Progenitor cell of endocrine pancreas (in vitro differentiated cells): ENCODE results near the gene UCKL1. TPM values are rescaled to one million over a fixed set of nuclear protein-coding genes. Genes with fewer than 3 reads are reported as not detected.
A peak's percentile ranks its signal among the peaks of the same experiment; 100 is the strongest.

ENCODE experiments used
- DNase-seq: peaks from one replicate; pipeline ENCODE4 v3.0.0; 2021; ENCODE audit warnings: low spot score; ENCODE audit not compliant: unreplicated experiment
- H3K27ac Mint-ChIP-seq: 2 replicates; pipeline ENCODE4 v1.8.0; 2021; ENCODE audit warnings: mild to moderate bottlenecking, moderate library complexity, mixed read lengths
- H3K27me3 Mint-ChIP-seq: 2 replicates; pipeline ENCODE4 v1.8.0; 2021; ENCODE audit warnings: mixed read lengths
- H3K36me3 Mint-ChIP-seq: 2 replicates; pipeline ENCODE4 v1.8.0; 2022; ENCODE audit warnings: mixed read lengths; ENCODE audit not compliant: insufficient read depth
- H3K4me1 Mint-ChIP-seq: 2 replicates; pipeline ENCODE4 v1.8.0; 2021; ENCODE audit warnings: low read depth, mixed read lengths
- H3K4me3 Mint-ChIP-seq: 2 replicates; pipeline ENCODE4 v1.8.0; 2021; ENCODE audit warnings: low read depth, mild to moderate bottlenecking, moderate library complexity, mixed read lengths
- H3K9me3 Mint-ChIP-seq: 2 replicates; pipeline ENCODE4 v1.8.0; 2021; ENCODE audit warnings: low read depth, mixed read lengths
- total RNA-seq: library from RNA; stranded (reverse); gene quantifications from 2 replicates; pipeline ENCODE4 v1.2.1, GENCODE V29; 2021
- TF ChIP-seq, protein P1 (sequence below): fragments of 200-600 bp; sonication (generic); IDR thresholded peaks from one replicate; pipeline ENCODE4 v1.5.0; 2021; ENCODE audit warnings: antibody characterized with exemption, mild to moderate bottlenecking; ENCODE audit not compliant: unreplicated experiment

The UCKL1 gene
- total RNA-seq, 1 donor from 2014 or later, result 79.2 TPM

DNA sequence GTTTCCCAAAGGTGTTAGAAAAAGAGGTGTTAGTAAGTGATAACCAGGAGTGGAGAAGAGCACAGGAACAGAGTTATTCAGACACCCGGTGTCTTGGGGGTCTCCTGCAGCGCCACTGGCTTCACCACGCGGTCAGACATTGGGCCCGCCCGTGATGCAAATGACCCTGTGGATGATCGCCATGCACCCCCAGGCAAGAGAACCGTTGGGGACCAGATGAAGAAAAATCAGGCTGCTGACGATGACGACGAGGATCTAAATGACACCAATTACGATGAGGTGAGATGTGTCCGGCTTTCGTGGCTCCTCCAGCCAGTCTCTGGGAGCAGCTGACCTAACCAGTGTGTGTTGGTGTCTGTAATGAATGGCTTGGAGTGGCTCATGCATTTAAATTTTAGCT is 26.7 kb upstream of the UCKL1 start:
- H3K4me1 Mint-ChIP-seq, result peaks cover 24% of the 10 kb centered on the region
- H3K9me3 Mint-ChIP-seq, result no peaks in the 10 kb centered on the region
- H3K4me3 Mint-ChIP-seq, result peak overlapping the region; percentile 91
- no peak for DNase-seq
- H3K27me3 Mint-ChIP-seq, result no peaks in the 10 kb centered on the region
- H3K27ac Mint-ChIP-seq, result peak overlapping the region; percentile 56
- peaks cover 18% of the 10 kb centered on the region for H3K36me3 Mint-ChIP-seq
- TF ChIP-seq, protein P1, sequence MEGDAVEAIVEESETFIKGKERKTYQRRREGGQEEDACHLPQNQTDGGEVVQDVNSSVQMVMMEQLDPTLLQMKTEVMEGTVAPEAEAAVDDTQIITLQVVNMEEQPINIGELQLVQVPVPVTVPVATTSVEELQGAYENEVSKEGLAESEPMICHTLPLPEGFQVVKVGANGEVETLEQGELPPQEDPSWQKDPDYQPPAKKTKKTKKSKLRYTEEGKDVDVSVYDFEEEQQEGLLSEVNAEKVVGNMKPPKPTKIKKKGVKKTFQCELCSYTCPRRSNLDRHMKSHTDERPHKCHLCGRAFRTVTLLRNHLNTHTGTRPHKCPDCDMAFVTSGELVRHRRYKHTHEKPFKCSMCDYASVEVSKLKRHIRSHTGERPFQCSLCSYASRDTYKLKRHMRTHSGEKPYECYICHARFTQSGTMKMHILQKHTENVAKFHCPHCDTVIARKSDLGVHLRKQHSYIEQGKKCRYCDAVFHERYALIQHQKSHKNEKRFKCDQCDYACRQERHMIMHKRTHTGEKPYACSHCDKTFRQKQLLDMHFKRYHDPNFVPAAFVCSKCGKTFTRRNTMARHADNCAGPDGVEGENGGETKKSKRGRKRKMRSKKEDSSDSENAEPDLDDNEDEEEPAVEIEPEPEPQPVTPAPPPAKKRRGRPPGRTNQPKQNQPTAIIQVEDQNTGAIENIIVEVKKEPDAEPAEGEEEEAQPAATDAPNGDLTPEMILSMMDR, result no peak

DNA sequence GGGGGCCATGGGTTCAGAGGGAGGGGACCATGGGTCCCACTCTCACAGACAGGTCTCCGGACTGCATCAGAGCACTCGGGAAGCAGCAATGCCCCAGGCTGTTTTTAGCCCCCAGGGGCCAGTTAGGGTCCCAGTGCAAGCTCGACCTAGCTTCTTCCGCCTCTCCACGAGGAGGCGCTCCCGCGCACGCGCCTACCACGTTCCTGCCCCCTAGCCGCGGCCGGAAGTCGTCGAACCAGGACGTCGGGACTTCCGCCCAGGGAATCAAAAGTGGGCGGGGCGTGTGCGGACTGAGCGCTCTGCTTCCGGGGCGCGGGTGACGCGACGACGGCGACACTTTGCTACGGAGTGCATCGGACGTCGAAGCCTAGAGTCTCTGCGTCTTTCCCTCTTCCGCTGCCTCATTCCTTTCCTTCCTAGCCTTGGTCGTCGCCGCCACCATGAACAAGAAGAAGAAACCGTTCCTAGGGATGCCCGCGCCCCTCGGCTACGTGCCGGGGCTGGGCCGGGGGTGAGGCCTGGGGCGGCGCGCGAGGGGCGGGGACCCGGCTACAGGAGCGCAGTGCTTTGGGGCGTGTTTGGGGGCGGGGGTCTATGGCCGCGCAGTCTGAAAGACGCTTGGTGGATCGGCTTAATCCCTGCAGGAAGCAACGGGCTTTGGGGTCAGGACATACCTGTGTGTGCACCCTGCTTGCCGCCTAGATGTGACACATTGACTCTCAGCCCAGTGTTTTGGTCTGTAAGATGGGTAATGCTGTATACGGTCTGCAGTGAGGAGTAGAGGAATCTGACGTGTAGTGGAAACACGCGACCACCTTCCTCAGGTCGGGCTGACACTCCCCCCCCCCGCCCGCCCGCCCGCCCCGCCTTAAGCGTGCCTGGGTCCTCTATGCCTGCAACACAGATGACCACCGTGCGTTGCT is 24.9 kb upstream of the UCKL1 start, which contains the start of gene PRPF6:
Gene PRPF6, plus strand, starts transcription at position 327 of the 923 bp plus-strand sequence. Its CDS starts 114 bp downstream, at position 441.
- Mint-ChIP-seq H3K36me3 (peaks cover 18% of the 10 kb centered on the region), H3K27me3 (no peaks in the 10 kb centered on the region), H3K9me3 (no peaks in the 10 kb centered on the region), H3K4me3 (peak within 1 kb of the TSS; percentile 91), H3K27ac (peak within 1 kb of the TSS; percentile 97), H3K4me1 (peaks cover 24% of the 10 kb centered on the region)
- peak; percentile 88 for DNase-seq
- TF ChIP-seq, protein P1, result peak; percentile 81

DNA sequence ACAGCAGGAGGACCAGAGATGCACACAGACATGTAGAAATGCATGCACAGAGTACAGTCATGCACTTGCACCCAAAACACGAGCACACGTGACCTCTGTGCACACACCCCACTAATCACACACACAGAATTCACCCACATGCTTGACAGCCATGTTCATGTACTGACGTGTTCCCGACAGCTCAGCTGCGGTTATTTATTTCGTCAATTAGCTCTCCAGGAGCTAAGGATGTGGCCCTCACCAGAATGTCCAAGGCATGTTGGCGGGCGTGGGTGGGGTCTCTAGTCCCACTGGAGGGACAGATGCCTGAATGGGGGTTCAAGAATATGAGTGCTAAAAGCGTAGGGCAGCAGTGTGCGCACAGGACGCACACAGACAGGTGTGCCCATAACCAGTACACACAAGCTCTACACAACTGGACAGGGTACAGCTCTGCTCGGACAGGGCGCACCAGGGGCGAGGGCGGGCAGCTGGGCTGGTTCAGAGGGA is 24.1 kb upstream of the UCKL1 start:
- no peaks in the 10 kb centered on the region for H3K9me3 Mint-ChIP-seq
- peaks cover 14% of the 10 kb centered on the region for H3K36me3 Mint-ChIP-seq
- H3K27ac Mint-ChIP-seq, result peak overlapping the region; percentile 97
- peaks cover 24% of the 10 kb centered on the region for H3K4me1 Mint-ChIP-seq
- H3K4me3 Mint-ChIP-seq, result peak overlapping the region; percentile 91
- DNase-seq, result no peak
- no peaks in the 10 kb centered on the region for H3K27me3 Mint-ChIP-seq
- TF ChIP-seq, protein P1, result no peak

DNA sequence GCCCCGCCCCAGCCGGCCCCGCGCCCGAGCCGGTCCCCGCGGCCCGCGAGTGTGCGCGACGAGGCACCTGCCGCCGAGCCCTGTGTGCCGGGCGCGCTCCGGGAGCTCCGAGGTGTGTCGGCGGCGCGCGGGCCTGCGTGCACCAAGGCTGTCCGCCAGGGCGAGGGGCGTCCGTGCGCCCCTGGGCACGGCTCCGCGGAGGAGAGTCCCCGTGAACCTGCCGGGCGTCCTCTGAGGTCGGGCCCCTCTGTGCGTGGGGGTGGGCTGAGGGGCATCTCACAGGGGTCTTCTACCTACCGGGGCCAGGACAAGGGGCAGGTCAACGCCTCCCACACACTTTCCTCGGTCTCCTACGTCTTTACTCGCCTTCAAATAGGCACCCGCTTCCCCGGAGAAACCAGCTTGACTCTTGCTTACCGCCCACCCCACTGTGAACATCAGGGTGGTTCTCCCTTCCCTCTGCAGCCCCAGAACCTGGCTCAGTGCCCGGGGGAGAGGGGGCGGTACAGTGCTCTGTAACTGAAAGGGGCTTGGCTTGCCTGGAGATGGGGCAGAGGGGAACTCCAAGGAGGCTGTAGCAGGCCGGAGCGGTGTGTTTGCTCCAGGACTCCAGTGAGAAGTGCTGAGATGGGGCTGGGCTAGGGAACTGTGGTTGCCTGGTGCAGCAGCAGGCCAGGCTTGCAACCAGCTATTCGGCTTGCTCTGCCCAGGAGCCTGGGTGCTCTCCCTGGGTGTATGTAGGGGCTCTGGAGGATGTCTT is 23.5 kb upstream of the UCKL1 start, which contains the start of gene SAMD10:
Gene SAMD10, minus strand, starts transcription at position 86 of the 760 bp plus-strand sequence. CDS start 175 bp downstream, outside the sequence.
- peak within 1 kb of the TSS; percentile 91 for H3K4me3 Mint-ChIP-seq
- peak; percentile 60 for DNase-seq
- TF ChIP-seq, protein P1, result peak; percentile 45
- no peaks in the 10 kb centered on the region for H3K9me3 Mint-ChIP-seq
- H3K36me3 Mint-ChIP-seq, result peaks cover 14% of the 10 kb centered on the region
- H3K27me3 Mint-ChIP-seq, result no peaks in the 10 kb centered on the region
- peak within 1 kb of the TSS; percentile 97 for H3K27ac Mint-ChIP-seq
- peaks cover 24% of the 10 kb centered on the region for H3K4me1 Mint-ChIP-seq

DNA sequence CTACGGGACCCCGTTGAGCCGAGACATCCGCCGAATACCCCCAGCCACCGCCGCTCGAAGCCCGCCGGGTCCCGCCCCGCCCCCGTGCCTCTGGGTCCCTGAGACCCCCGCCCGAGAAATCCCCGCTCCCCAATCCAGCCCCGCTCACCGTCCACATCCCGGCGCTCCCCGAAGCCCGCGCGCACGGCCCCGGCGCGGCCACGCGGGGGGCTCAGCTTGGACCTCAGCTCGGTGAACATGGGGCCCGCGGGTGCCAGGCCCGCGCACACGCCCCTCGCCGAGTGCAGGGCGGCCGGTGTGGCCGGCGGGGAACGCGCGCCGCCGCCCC is 23.0 kb upstream of the UCKL1 start:
- DNase-seq, result no peak
- H3K36me3 Mint-ChIP-seq, result peaks cover 11% of the 10 kb centered on the region

More for the DNA sequence above, 23.0 kb upstream of the UCKL1 start:
- H3K9me3 Mint-ChIP-seq, result no peaks in the 10 kb centered on the region
- H3K27me3 Mint-ChIP-seq, result no peaks in the 10 kb centered on the region
- H3K4me1 Mint-ChIP-seq, result peaks cover 24% of the 10 kb centered on the region
- peak overlapping the region; percentile 78 for H3K4me3 Mint-ChIP-seq
- H3K27ac Mint-ChIP-seq, result no peak overlapping the region
- TF ChIP-seq, protein P1, result no peak
